K562 (cell line): ENCODE data around the gene CSF2.

Experiments
- FOXM1 ChIP-seq, 2 experiments: fragments of 450-650 bp in 1 of 2; sonication (generic) in 1 of 2; formaldehyde crosslinking in 1 of 2; IDR thresholded peaks; 2 replicates each; pipeline versions ENCODE4 v1.6.1 to v1.9.0; 2017 to 2022; ENCODE audit warnings: low read depth in 2 of 2, mild to moderate bottlenecking in 2 of 2, missing genetic modification reagents in 1 of 2, moderate library complexity in 1 of 2
- POLR2A ChIP-seq: fragments of 450-650 bp; conservative IDR thresholded peaks from 2 replicates; pipeline ENCODE4 v1.6.1; 2016
- SAP30 ChIP-seq: fragments of 200-600 bp; sonication (generic); IDR thresholded peaks from 2 replicates; pipeline ENCODE4 v1.6.1; 2012; ENCODE audit warnings: borderline replicate concordance, low read depth, mild to moderate bottlenecking, moderate library complexity, low read length, control low read depth, inconsistent platforms; ENCODE audit not compliant: insufficient read depth, poor library complexity, severe bottlenecking
- ZNF175 ChIP-seq: fragments of 200-800 bp; sonication (Bioruptor generic); IDR thresholded peaks from 2 replicates; pipeline ENCODE4 v1.6.1; 2016; ENCODE audit warnings: low read depth, mild to moderate bottlenecking, missing genetic modification characterization, missing compliant biosample characterization
- ZSCAN29 ChIP-seq: fragments of 450-650 bp; IDR thresholded peaks from 2 replicates; pipeline ENCODE4 v1.6.1; 2017
- TF ChIP-seq, protein P1 (sequence below): sonication (generic); formaldehyde crosslinking; IDR thresholded peaks from 2 replicates; pipeline ENCODE4 v1.8.1; 2022; ENCODE audit warnings: missing genetic modification reagents
- TF ChIP-seq, protein P2 (sequence below): sonication (generic); formaldehyde crosslinking; IDR thresholded peaks from 2 replicates; pipeline ENCODE4 v1.8.0; 2023; ENCODE audit warnings: mild to moderate bottlenecking, missing genetic modification reagents
- TF ChIP-seq, protein P3 (sequence below), 3 experiments: IDR thresholded peaks in 2 of 3; conservative IDR thresholded peaks in 1 of 3; 2 replicates each; pipeline ENCODE4 v1.5.1; 2011 to 2012; ENCODE audit warnings: low read length in 3 of 3, mild to moderate bottlenecking in 3 of 3, control low read depth in 2 of 3, improper control_type of control experiment in 1 of 3, inconsistent platforms in 1 of 3, low read depth in 1 of 3, mixed read lengths in 1 of 3, moderate library complexity in 1 of 3; ENCODE audit not compliant: insufficient read depth in 2 of 3
- TF ChIP-seq, protein P4 (sequence below), 2 experiments: fragments of 450-650 bp in 1 of 2; sonication (generic) in 1 of 2; formaldehyde crosslinking in 1 of 2; IDR thresholded peaks; 2 replicates each; pipeline versions ENCODE4 v1.7.1 to v1.9.0; 2016 to 2022; ENCODE audit warnings: inconsistent platforms in 1 of 2, mild to moderate bottlenecking in 1 of 2, missing genetic modification reagents in 1 of 2

DNA sequence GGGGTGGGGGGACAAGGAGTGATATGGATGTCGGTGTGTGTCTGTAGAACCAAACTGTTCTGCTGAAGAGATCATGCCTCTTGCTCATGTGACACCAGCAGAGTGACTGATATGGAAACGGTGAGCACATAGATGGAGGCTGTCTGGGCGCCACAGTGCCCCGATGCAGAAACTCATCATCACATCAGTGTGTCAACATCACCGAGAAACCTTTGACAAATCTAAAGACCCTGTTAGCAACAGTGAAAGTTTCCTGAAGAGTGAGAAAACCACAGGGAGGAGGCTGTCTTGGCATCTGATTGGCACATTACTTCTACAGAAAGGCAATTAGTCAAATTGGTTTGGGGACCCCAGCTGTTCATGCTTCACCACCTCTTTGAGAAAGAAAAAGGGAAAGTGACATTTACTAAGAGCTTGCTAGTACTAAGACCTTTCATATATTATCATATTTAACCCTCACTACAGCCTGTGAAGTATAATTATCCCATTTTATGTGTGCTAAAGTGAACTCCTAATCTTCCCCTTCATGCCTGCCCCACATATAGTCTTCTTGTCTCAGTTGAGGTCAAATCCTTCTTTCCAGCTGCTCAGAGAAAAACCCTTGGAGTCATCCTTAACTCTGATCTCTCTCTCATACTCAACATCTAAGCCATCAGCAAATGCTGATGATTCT is 25.6 kb downstream of the CSF2 start:
- TF ChIP-seq ZNF175 (no peak), POLR2A (no peak), FOXM1 (IDR thresholded peaks at IDR 0.05; ENCODE audit: low read depth) (no peak), FOXM1 (CRISPR knock-in tag; IDR thresholded peaks at IDR 0.05; ENCODE audit: low read depth) (no peak), ZSCAN29 (no peak), SAP30 (no peak)
- TF ChIP-seq, protein P1, sequence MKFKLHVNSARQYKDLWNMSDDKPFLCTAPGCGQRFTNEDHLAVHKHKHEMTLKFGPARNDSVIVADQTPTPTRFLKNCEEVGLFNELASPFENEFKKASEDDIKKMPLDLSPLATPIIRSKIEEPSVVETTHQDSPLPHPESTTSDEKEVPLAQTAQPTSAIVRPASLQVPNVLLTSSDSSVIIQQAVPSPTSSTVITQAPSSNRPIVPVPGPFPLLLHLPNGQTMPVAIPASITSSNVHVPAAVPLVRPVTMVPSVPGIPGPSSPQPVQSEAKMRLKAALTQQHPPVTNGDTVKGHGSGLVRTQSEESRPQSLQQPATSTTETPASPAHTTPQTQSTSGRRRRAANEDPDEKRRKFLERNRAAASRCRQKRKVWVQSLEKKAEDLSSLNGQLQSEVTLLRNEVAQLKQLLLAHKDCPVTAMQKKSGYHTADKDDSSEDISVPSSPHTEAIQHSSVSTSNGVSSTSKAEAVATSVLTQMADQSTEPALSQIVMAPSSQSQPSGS (CRISPR knock-in tag) = no peak
- TF ChIP-seq, protein P2, sequence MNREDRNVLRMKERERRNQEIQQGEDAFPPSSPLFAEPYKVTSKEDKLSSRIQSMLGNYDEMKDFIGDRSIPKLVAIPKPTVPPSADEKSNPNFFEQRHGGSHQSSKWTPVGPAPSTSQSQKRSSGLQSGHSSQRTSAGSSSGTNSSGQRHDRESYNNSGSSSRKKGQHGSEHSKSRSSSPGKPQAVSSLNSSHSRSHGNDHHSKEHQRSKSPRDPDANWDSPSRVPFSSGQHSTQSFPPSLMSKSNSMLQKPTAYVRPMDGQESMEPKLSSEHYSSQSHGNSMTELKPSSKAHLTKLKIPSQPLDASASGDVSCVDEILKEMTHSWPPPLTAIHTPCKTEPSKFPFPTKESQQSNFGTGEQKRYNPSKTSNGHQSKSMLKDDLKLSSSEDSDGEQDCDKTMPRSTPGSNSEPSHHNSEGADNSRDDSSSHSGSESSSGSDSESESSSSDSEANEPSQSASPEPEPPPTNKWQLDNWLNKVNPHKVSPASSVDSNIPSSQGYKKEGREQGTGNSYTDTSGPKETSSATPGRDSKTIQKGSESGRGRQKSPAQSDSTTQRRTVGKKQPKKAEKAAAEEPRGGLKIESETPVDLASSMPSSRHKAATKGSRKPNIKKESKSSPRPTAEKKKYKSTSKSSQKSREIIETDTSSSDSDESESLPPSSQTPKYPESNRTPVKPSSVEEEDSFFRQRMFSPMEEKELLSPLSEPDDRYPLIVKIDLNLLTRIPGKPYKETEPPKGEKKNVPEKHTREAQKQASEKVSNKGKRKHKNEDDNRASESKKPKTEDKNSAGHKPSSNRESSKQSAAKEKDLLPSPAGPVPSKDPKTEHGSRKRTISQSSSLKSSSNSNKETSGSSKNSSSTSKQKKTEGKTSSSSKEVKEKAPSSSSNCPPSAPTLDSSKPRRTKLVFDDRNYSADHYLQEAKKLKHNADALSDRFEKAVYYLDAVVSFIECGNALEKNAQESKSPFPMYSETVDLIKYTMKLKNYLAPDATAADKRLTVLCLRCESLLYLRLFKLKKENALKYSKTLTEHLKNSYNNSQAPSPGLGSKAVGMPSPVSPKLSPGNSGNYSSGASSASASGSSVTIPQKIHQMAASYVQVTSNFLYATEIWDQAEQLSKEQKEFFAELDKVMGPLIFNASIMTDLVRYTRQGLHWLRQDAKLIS = no peak
- TF ChIP-seq, protein P3, sequence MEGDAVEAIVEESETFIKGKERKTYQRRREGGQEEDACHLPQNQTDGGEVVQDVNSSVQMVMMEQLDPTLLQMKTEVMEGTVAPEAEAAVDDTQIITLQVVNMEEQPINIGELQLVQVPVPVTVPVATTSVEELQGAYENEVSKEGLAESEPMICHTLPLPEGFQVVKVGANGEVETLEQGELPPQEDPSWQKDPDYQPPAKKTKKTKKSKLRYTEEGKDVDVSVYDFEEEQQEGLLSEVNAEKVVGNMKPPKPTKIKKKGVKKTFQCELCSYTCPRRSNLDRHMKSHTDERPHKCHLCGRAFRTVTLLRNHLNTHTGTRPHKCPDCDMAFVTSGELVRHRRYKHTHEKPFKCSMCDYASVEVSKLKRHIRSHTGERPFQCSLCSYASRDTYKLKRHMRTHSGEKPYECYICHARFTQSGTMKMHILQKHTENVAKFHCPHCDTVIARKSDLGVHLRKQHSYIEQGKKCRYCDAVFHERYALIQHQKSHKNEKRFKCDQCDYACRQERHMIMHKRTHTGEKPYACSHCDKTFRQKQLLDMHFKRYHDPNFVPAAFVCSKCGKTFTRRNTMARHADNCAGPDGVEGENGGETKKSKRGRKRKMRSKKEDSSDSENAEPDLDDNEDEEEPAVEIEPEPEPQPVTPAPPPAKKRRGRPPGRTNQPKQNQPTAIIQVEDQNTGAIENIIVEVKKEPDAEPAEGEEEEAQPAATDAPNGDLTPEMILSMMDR (IDR thresholded peaks at IDR 0.05 in 2 of 3, conservative IDR thresholded peaks at IDR 0.05 in 1 of 3; ENCODE audit: insufficient read depth in 2 of 3, low read depth in 1 of 3, low read length in 3 of 3) = no peak
- TF ChIP-seq, protein P4, sequence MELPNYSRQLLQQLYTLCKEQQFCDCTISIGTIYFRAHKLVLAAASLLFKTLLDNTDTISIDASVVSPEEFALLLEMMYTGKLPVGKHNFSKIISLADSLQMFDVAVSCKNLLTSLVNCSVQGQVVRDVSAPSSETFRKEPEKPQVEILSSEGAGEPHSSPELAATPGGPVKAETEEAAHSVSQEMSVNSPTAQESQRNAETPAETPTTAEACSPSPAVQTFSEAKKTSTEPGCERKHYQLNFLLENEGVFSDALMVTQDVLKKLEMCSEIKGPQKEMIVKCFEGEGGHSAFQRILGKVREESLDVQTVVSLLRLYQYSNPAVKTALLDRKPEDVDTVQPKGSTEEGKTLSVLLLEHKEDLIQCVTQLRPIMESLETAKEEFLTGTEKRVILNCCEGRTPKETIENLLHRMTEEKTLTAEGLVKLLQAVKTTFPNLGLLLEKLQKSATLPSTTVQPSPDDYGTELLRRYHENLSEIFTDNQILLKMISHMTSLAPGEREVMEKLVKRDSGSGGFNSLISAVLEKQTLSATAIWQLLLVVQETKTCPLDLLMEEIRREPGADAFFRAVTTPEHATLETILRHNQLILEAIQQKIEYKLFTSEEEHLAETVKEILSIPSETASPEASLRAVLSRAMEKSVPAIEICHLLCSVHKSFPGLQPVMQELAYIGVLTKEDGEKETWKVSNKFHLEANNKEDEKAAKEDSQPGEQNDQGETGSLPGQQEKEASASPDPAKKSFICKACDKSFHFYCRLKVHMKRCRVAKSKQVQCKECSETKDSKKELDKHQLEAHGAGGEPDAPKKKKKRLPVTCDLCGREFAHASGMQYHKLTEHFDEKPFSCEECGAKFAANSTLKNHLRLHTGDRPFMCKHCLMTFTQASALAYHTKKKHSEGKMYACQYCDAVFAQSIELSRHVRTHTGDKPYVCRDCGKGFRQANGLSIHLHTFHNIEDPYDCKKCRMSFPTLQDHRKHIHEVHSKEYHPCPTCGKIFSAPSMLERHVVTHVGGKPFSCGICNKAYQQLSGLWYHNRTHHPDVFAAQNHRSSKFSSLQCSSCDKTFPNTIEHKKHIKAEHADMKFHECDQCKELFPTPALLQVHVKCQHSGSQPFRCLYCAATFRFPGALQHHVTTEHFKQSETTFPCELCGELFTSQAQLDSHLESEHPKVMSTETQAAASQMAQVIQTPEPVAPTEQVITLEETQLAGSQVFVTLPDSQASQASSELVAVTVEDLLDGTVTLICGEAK (IDR thresholded peaks at IDR 0.05) = no peak
- TF ChIP-seq, protein P4 (CRISPR knock-in tag; IDR thresholded peaks at IDR 0.05) = no peak
